VCaP (cell line): Measurements from ENCODE around the gene RAB36.

Source experiments
- H3K27ac ChIP-seq: fragments of 450-650 bp; 2 replicates; pipeline ENCODE4 v1.5.1; 2017
- CTCF ChIP-seq: fragments of 450-650 bp; conservative IDR thresholded peaks from 2 replicates; pipeline ENCODE4 v1.5.1; 2017; ENCODE audit warnings: mild to moderate bottlenecking, moderate library complexity

The RAB36 gene

GRCh38 chr22:23115369-23115768 is 29.9 kb upstream of the RAB36 start:
- no peak overlapping the region for H3K27ac ChIP-seq
- no peak for TF ChIP-seq CTCF

DNA sequence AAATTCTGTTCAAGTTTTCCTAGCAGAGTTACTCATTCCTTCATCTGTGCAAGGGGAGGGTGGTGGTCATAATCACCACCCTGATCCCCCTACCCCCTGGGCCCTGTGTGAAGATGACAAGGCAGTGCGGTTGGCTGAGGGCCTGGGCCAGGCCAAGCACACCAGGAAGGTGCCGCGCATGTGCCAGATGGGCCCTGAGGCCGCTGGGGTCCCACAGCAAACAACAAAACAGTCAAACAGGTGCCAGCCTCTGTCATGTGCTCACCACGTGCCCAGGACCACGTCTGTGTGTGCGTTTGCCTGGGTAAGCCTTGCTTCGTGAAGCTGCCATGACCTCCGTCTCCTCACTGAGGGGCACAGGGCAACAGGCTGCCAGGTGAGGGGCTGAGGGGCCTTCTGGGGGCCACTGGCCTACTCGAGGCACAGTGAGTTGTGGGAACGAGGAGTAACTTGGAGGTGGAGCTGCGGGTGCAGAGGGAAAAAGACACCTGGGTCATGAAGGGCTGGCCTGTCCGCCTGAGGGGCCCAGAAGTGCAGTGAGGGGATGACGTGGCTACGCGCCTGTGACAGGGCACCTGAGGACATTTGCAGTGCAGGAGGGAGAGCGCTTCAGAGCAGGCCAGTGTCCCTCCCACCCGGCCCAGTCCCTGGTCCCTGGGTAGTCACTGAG is 29.3 kb upstream of the RAB36 start:
- no peak overlapping the region for H3K27ac ChIP-seq
- no peak for TF ChIP-seq CTCF

- TF ChIP-seq CTCF = no peak
- no peak overlapping the region for H3K27ac ChIP-seq
Observed at GRCh38 chr22:23116506-23117263, 28.6 kb upstream of the RAB36 start.

DNA sequence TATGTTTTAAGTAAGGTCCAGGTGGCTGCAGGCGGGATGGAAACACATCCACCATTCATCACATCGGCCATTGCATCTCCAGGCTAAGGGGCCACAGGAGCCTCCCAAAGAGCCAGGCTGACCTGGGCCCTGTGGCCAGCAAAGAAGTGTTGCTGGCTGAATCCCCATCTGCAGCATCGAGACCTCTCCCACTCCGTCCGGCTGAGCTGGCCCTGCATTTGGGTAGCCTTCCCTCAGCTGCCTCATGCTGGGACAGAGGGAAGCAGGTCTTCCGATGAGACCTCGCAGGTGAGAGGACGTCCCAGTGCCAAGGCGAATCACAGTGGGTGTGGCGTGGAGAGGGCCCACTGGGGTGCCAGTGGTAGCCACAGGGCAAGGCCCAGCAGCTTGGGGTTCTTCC is 28.0 kb upstream of the RAB36 start:
- no peak overlapping the region for H3K27ac ChIP-seq
- TF ChIP-seq CTCF = no peak

- no peak for TF ChIP-seq CTCF
- no peak overlapping the region for H3K27ac ChIP-seq
Observed at GRCh38 chr22:23117891-23118646, 27.2 kb upstream of the RAB36 start.

DNA sequence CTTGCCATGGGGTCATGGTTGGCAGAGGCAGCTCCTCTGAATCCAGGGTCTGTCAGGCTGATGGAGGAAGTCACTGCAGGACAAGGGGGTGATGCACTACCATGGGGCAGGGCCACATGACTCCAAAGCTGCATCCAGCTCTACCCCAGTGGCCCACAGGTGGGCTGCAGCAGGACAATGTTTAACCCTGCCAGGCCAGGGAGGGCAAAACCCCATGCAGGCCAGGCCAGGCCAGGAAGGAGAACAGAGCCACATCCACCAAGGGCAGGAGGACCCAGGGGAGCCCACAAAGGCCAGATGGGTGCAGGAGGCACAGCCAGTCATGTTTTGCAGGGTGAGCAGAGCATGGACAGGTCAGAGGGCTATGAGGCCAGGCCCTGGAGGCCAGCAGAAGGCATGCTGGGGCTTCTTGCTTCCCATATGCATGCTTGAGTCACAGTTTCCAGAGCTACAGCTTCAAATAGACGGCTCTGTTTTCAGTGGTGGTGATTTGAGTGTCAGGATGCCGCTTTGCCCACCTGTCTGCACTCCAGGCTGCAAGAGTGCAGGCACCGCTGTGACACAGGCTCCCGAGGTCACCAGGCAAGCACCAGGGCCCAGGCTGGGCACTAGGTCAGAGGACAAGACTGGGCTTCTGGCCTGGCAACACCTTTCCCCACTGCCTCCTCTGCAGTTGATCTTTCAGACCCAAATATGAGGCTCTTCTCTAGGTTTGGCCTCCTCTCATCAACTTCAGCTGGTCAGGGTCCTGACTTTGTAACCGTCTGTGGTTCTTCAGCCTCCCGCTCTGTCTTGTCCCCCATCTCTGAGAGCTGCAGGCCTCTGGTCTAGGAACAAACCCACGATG is 26.4 kb upstream of the RAB36 start:
- no peak overlapping the region for H3K27ac ChIP-seq
- TF ChIP-seq CTCF = no peak
